Measurements from ENCODE around the gene ZNF771. TPM values are rescaled to one million over a fixed set of nuclear protein-coding genes. Genes with fewer than 3 reads are reported as not detected.
A peak's percentile ranks its signal among the peaks of the same experiment; 100 is the strongest.

The ZNF771 gene
- total RNA-seq, 1 donor from 2014 or later = 4.4 TPM

GRCh38 chr16:30397776-30398660 lies 9.4 kb upstream of the ZNF771 start:
- ChIA-PET CTCF (interaction anchor here (1.5 to 1.7 kb wide), 2 partner anchors 9 to 11 kb away, joined by 4 to 5 read pairs; partner anchors contain the start of gene ZNF771), POLR2A (interaction anchor here (0.5 to 3.3 kb wide), 4 partner anchors 9 to 303 kb away, joined by 4 to 17 read pairs (median 8); partner anchors contain the start of genes SEPTIN1 and ZNF771)
- Mint-ChIP-seq H3K27me3 (peaks cover 4% of the 10 kb centered on the region), H3K36me3 (ENCODE audit: low read depth) (peaks cover 27% of the 10 kb centered on the region), H3K9me3 (no peaks in the 10 kb centered on the region), H3K4me1 (peaks cover 42% of the 10 kb centered on the region), H3K4me3 (no peak overlapping the region), H3K27ac (no peak overlapping the region)
- DNase-seq (no peak), ATAC-seq (ENCODE audit: low read depth) (no peak)
- intact Hi-C loops (cut with micrococcal nuclease) = no loop called here
- TF ChIP-seq, protein P1, sequence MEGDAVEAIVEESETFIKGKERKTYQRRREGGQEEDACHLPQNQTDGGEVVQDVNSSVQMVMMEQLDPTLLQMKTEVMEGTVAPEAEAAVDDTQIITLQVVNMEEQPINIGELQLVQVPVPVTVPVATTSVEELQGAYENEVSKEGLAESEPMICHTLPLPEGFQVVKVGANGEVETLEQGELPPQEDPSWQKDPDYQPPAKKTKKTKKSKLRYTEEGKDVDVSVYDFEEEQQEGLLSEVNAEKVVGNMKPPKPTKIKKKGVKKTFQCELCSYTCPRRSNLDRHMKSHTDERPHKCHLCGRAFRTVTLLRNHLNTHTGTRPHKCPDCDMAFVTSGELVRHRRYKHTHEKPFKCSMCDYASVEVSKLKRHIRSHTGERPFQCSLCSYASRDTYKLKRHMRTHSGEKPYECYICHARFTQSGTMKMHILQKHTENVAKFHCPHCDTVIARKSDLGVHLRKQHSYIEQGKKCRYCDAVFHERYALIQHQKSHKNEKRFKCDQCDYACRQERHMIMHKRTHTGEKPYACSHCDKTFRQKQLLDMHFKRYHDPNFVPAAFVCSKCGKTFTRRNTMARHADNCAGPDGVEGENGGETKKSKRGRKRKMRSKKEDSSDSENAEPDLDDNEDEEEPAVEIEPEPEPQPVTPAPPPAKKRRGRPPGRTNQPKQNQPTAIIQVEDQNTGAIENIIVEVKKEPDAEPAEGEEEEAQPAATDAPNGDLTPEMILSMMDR (IDR thresholded peaks at IDR 0.05) = no peak

DNA sequence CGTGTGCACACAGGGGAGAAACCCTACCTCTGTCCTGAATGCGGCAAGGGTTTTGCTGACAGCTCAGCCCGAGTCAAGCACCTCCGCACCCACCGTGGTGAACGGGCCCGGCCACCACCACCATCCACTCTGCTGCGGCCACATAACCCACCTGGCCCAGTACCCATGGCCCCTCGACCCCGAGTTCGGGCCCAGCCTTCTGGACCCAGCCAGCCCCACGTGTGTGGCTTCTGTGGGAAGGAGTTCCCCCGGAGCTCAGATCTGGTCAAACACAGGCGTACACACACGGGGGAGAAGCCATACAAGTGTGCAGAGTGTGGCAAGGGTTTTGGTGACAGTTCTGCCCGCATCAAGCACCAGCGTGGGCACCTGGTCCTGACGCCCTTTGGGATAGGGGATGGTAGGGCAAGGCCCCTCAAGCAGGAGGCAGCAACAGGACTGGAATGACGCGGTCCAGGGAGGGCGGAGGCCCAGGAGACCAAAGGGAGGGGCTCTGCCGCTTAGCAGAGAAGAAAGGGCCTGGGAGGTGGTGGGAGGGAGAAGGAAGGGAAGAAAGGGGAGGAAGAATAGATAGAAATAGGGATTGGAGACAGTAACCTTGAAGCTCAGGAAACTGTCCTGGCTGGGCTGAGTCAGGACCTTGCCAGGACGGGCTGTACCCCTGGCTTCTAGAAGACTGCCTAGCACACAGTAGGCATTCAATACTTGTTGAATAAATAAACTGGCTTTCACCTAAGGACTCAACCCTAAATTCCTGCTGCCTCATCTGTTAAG lies 8.6 kb upstream of the ZNF771 start:
- POLR2A ChIA-PET = interaction anchor here (0.6 to 3.3 kb wide), 4 partner anchors 8 to 16 kb away, joined by 3 to 17 read pairs (median 8); partner anchors contain the start of genes SEPTIN1 and ZNF771
- H3K27me3 Mint-ChIP-seq = peaks cover 4% of the 10 kb centered on the region
- H3K36me3 Mint-ChIP-seq (ENCODE audit: low read depth) = peaks cover 27% of the 10 kb centered on the region
- H3K4me1 Mint-ChIP-seq = peaks cover 42% of the 10 kb centered on the region
- no peaks in the 10 kb centered on the region for H3K9me3 Mint-ChIP-seq
- intact Hi-C loops (cut with micrococcal nuclease) = no loop called here
- H3K27ac Mint-ChIP-seq = no peak overlapping the region
- no peak for DNase-seq
- no peak for ATAC-seq (ENCODE audit: low read depth)
- H3K4me3 Mint-ChIP-seq = no peak overlapping the region
- CTCF ChIA-PET = interaction anchor here (0.6 kb wide), 1 partner anchor 16 kb away, joined by 3 read pairs; the partner anchor contains the start of gene SEPTIN1
- TF ChIP-seq, protein P1 (IDR thresholded peaks at IDR 0.05) = no peak

DNA sequence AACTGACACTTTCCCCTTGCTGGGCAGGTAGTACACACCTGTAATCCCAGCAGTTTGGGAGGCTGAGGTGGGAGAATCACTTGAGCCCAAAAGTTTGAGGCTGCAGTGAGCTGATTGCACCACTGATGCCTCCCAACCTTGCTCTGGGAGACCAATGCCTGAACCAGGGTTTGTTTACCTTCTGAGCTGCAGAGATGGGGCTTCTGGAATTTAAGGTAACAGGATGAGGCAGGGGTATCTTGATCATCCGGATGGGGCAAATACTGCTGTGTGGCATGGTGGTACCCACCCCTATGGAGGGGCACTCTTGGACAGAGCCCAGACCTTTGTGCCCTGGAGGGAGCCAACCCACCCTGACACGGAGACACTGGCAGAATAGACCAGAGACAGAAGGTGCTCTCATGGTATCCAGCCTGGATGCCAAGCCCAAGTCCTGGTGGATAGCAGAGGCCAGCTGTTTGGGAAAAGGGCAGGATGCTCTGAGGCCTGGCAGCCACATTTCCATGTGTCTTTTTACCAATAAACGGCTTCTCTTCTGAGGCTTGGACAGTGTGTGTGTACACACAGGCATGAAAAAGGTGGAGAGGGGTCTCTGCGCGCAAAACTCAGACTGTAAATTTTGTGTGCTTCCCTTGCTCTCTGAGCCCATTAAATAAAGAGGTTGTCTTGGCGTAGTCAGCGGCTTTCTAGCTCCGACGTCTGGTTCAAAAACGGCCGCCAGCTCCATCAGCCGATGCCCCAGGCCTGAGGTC lies 7.8 kb upstream of the ZNF771 start:
- Mint-ChIP-seq H3K27ac (peak overlapping the region; percentile 66), H3K27me3 (peaks cover 4% of the 10 kb centered on the region), H3K36me3 (ENCODE audit: low read depth) (peaks cover 27% of the 10 kb centered on the region), H3K4me1 (peaks cover 38% of the 10 kb centered on the region), H3K4me3 (peak overlapping the region; percentile 86), H3K9me3 (no peaks in the 10 kb centered on the region)
- no peak for ATAC-seq (ENCODE audit: low read depth)
- no peak for DNase-seq
- TF ChIP-seq, protein P1 (IDR thresholded peaks at IDR 0.05) = no peak
- ChIA-PET CTCF (interaction anchor here (0.6 to 1.8 kb wide), 3 partner anchors 10 to 308 kb away, joined by 3 to 8 read pairs (median 3); partner anchors contain the start of genes SEPTIN1 and TBX6), POLR2A (interaction anchor here (0.5 to 3.3 kb wide), 5 partner anchors 7 to 22 kb away, joined by 3 to 17 read pairs (median 3); partner anchors contain the start of genes SEPTIN1 and ZNF771)
- intact Hi-C loops (cut with micrococcal nuclease) = loop anchor here (2.0 to 10.0 kb wide), 2 partner anchors 17 to 335 kb away; partner anchors contain the start of gene ALDOA

GRCh38 chr16:30401768-30402425 lies 5.5 kb upstream of the ZNF771 start:
- intact Hi-C loops (cut with micrococcal nuclease) = loop anchor here (2.0 to 10.0 kb wide), 2 partner anchors 15 to 337 kb away; partner anchors contain the start of gene ALDOA
- Mint-ChIP-seq H3K27me3 (peaks cover 4% of the 10 kb centered on the region), H3K27ac (no peak overlapping the region), H3K9me3 (no peaks in the 10 kb centered on the region), H3K36me3 (ENCODE audit: low read depth) (peaks cover 19% of the 10 kb centered on the region), H3K4me1 (peaks cover 26% of the 10 kb centered on the region), H3K4me3 (peak overlapping the region; percentile 45)
- DNase-seq (no peak), ATAC-seq (ENCODE audit: low read depth) (no peak)
- TF ChIP-seq, protein P1 (IDR thresholded peaks at IDR 0.05) = no peak
- ChIA-PET POLR2A (interaction anchor here (0.8 to 1.8 kb wide), 6 partner anchors 16 to 212 kb away, joined by 3 to 5 read pairs (median 4); partner anchors contain the start of genes DCTPP1 and SEPTIN1), CTCF (no interaction called here)

Data from activated B cell treated with CpG ODN at 0.5 μM for 24 hours (primary cell).